Nephron (organoid): ENCODE results near the gene NAA35.

Experiments used
- H3K27ac Mint-ChIP-seq, 3 experiments: 2 replicates each; pipeline ENCODE4 v1.8.0; 2020; ENCODE audit warnings: mixed read lengths in 3 of 3, mild to moderate bottlenecking in 2 of 3, moderate library complexity in 1 of 3
- H3K27me3 Mint-ChIP-seq: 2 replicates; pipeline ENCODE4 v1.8.0; 2021; ENCODE audit warnings: low read depth, mild to moderate bottlenecking, moderate library complexity, mixed read lengths
- H3K36me3 Mint-ChIP-seq: 2 replicates; pipeline ENCODE4 v1.8.0; 2020; ENCODE audit warnings: low read depth, mixed read lengths
- H3K4me1 Mint-ChIP-seq: 2 replicates; pipeline ENCODE4 v1.8.0; 2020; ENCODE audit warnings: mixed read lengths
- H3K4me3 Mint-ChIP-seq, 3 experiments: 2 replicates each; pipeline ENCODE4 v1.8.0; 2020; ENCODE audit warnings: mild to moderate bottlenecking in 3 of 3, mixed read lengths in 3 of 3, moderate library complexity in 2 of 3
- H3K9me3 Mint-ChIP-seq: 2 replicates; pipeline ENCODE4 v1.8.0; 2020; ENCODE audit warnings: mixed read lengths
- TF ChIP-seq, protein P1 (sequence below), 3 experiments: fragments of 200-600 bp; sonication (generic); IDR thresholded peaks; one replicate each; pipeline ENCODE4 v1.5.0; 2021; ENCODE audit warnings: antibody characterized with exemption in 3 of 3; ENCODE audit not compliant: unreplicated experiment in 3 of 3

NAA35 gene

DNA sequence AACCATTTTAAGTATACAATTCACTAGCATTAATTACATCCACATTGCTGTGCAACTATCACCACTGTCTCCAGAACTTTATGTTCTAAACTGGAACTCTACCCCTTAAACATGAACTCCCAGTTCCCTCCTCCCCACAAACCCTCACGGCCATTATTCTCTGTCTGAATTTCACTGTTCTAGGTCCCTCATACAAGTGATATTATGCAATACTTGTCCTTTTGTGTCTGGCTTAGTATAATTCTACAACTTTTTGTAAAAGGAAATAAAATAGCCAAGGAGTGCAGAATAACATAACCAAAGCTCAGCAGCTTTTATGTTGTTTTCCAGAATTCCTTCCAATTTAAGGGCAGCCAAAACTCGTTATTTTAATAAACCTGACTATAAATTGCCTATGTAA is 53.2 kb downstream of the NAA35 start:
- Mint-ChIP-seq H3K4me1 (no peaks in the 10 kb centered on the region), H3K27me3 (no peaks in the 10 kb centered on the region), H3K27ac (no peak overlapping the region), H3K9me3 (no peaks in the 10 kb centered on the region), H3K4me3 (no peak overlapping the region), H3K36me3 (peaks cover 82% of the 10 kb centered on the region)
- TF ChIP-seq, protein P1, sequence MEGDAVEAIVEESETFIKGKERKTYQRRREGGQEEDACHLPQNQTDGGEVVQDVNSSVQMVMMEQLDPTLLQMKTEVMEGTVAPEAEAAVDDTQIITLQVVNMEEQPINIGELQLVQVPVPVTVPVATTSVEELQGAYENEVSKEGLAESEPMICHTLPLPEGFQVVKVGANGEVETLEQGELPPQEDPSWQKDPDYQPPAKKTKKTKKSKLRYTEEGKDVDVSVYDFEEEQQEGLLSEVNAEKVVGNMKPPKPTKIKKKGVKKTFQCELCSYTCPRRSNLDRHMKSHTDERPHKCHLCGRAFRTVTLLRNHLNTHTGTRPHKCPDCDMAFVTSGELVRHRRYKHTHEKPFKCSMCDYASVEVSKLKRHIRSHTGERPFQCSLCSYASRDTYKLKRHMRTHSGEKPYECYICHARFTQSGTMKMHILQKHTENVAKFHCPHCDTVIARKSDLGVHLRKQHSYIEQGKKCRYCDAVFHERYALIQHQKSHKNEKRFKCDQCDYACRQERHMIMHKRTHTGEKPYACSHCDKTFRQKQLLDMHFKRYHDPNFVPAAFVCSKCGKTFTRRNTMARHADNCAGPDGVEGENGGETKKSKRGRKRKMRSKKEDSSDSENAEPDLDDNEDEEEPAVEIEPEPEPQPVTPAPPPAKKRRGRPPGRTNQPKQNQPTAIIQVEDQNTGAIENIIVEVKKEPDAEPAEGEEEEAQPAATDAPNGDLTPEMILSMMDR (IDR thresholded peaks at IDR 0.05; ENCODE audit: unreplicated experiment in 3 of 3) = no peak

- TF ChIP-seq, protein P1 (IDR thresholded peaks at IDR 0.05; ENCODE audit: unreplicated experiment in 3 of 3) = no peak
- H3K4me1 Mint-ChIP-seq = no peaks in the 10 kb centered on the region
- no peak overlapping the region for H3K27ac Mint-ChIP-seq
- H3K36me3 Mint-ChIP-seq = peaks cover 78% of the 10 kb centered on the region
- no peaks in the 10 kb centered on the region for H3K27me3 Mint-ChIP-seq
- no peak overlapping the region for H3K4me3 Mint-ChIP-seq
- peaks cover 1% of the 10 kb centered on the region for H3K9me3 Mint-ChIP-seq
Measured at GRCh38 chr9:85995097-85995496, 54.2 kb downstream of the NAA35 start.

DNA sequence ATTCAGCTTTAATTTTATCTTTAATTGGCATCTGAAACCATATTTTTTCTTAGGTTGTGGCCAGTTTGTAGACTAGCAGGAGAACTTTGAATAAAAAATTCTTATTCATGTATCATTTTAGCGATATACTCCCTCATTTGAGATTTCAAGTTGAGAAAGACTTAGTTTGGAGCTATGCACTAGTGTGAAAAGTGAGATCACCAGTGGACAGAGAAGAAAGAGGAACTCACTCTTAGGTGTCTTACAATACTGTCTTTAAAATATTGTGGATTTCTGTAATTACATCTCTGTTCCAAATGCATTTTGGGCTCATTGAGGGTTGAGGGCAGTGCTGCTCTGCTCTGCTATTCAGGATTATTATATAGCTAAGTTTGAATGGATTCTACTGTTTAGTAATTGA is 54.7 kb downstream of the NAA35 start:
- H3K4me3 Mint-ChIP-seq = no peak overlapping the region
- TF ChIP-seq, protein P1 (IDR thresholded peaks at IDR 0.05; ENCODE audit: unreplicated experiment in 3 of 3) = no peak
- H3K4me1 Mint-ChIP-seq = no peaks in the 10 kb centered on the region
- peaks cover 80% of the 10 kb centered on the region for H3K36me3 Mint-ChIP-seq
- no peaks in the 10 kb centered on the region for H3K27me3 Mint-ChIP-seq
- H3K27ac Mint-ChIP-seq = no peak overlapping the region
- H3K9me3 Mint-ChIP-seq = peaks cover 6% of the 10 kb centered on the region

GRCh38 chr9:86005253-86005775 is 64.4 kb downstream of the NAA35 start:
- peaks cover 94% of the 10 kb centered on the region for H3K36me3 Mint-ChIP-seq
- H3K4me3 Mint-ChIP-seq = no peak overlapping the region
- H3K27me3 Mint-ChIP-seq = no peaks in the 10 kb centered on the region
- H3K4me1 Mint-ChIP-seq = no peaks in the 10 kb centered on the region
- peaks cover 42% of the 10 kb centered on the region for H3K9me3 Mint-ChIP-seq
- H3K27ac Mint-ChIP-seq = no peak overlapping the region
- TF ChIP-seq, protein P1 (IDR thresholded peaks at IDR 0.05; ENCODE audit: unreplicated experiment in 3 of 3) = no peak

DNA sequence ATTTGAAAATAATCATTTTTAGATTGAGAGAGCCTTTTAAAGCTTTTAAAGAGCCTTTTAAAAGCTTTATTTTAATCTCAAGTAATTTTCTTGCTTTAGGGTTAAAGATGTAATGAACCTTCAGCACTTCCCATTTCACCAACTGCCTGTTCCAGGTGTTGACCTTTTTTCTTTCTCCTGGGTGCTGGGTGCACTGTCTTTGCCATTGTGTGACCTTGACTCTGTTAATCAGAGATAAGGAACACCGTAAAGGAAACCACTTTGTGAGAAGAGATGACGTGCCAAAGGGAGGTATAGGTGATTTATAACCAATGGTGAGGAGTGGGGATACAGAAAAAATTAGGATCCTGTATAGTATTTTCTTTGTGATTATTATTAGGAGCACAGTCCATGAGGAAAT is 68.2 kb downstream of the NAA35 start:
- no peaks in the 10 kb centered on the region for H3K4me1 Mint-ChIP-seq
- no peaks in the 10 kb centered on the region for H3K27me3 Mint-ChIP-seq
- no peak overlapping the region for H3K4me3 Mint-ChIP-seq
- H3K9me3 Mint-ChIP-seq = peaks cover 17% of the 10 kb centered on the region
- TF ChIP-seq, protein P1 (IDR thresholded peaks at IDR 0.05; ENCODE audit: unreplicated experiment in 3 of 3) = no peak
- peaks cover 71% of the 10 kb centered on the region for H3K36me3 Mint-ChIP-seq
- no peak overlapping the region for H3K27ac Mint-ChIP-seq

DNA sequence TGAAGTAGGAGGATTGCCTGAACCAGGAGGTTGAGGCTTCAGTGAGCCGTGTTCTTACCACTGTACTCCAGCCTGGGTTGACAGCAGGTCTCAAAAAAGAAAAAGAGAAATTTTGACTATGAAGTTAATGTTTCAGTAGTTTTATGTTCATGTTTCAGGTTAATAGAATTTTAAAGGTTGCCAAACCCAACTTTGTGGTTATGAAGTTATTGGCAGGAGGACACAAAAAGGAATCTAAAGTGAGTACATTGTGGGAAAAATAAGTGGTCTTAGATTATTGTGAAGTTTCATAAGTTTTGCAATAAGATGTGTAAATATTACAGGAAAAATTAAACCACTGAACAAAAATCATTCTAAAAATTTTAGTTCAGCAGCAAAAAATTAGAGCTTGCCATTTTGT is 79.8 kb downstream of the NAA35 start:
- Mint-ChIP-seq H3K4me1 (peaks cover 11% of the 10 kb centered on the region), H3K27me3 (no peaks in the 10 kb centered on the region), H3K9me3 (no peaks in the 10 kb centered on the region), H3K27ac (no peak overlapping the region), H3K36me3 (peaks cover 86% of the 10 kb centered on the region), H3K4me3 (no peak overlapping the region)
- TF ChIP-seq, protein P1 (IDR thresholded peaks at IDR 0.05; ENCODE audit: unreplicated experiment in 3 of 3) = no peak
